Measurements from ENCODE around the gene PPARG. TPM values are rescaled to one million over a fixed set of nuclear protein-coding genes. Genes with fewer than 3 reads are reported as not detected.

The PPARG gene
- total RNA-seq, 5 donors from 2014 or later (not counting 1 experiment from before 2014, with no cell fraction given), result 0.35 to 0.69 (median 0.63) TPM; not detected in 2

GRCh38 chr3:12363397-12364195, 74.7 kb downstream of the PPARG start:
- ATAC-seq (replicated peaks in 1 of 4), result no peak
- H3K27me3 ChIP-seq (replicated peaks in 1 of 2; ENCODE audit: control insufficient read depth in 2 of 2, extremely low read depth in 1 of 2, insufficient read depth in 2 of 2, low read length in 1 of 2), result no peaks in the 10 kb centered on the region
- POLR2A ChIA-PET, result no interaction called here

GRCh38 chr3:12367346-12367745, 78.5 kb downstream of the PPARG start:
- H3K4me3 Mint-ChIP-seq, result no peak overlapping the region
- H3K4me1 Mint-ChIP-seq, result peaks cover 7 to 12% (median 8%) of the 10 kb centered on the region in 3 donors
- H3K27me3 Mint-ChIP-seq, result peaks cover 7 to 13% of the 10 kb centered on the region in 2 donors
- Histone ChIP-seq H3K4me1 (ENCODE audit: control insufficient read depth in 1 of 2, extremely low read depth in 1 of 2, insufficient read depth in 2 of 2, low read length in 2 of 2) (no peaks in the 10 kb centered on the region), H3K36me3 (ENCODE audit: control insufficient read depth in 2 of 2, extremely low read depth in 1 of 2, insufficient read depth in 1 of 2, low read length in 1 of 2) (no peaks in the 10 kb centered on the region), H3K4me3 (ENCODE audit: control insufficient read depth in 1 of 2, extremely low read depth in 1 of 2, low read length in 1 of 2) (no peak overlapping the region), H3K27ac (ENCODE audit: low read length) (no peak overlapping the region), H3K9me3 (peaks cover 2% of the 10 kb centered on the region), H3K27me3 (replicated peaks in 1 of 2; ENCODE audit: control insufficient read depth in 2 of 2, extremely low read depth in 1 of 2, insufficient read depth in 2 of 2, low read length in 1 of 2) (no peaks in the 10 kb centered on the region)
- ChIA-PET CTCF (no interaction called here), POLR2A (no interaction called here)
- H3K36me3 Mint-ChIP-seq, result no peaks in the 10 kb centered on the region
- DNase-seq (no peak), ATAC-seq (replicated peaks in 1 of 4) (no peak)
- H3K9me3 Mint-ChIP-seq, result peaks cover 1 to 3% (median 3%) of the 10 kb centered on the region in 3 donors
- no peak overlapping the region for H3K27ac Mint-ChIP-seq
- WGBS (ENCODE audit: insufficient coverage), result no CpG with 5 or more reads among the region's 3 CpGs

More at GRCh38 chr3:12363397-12364195, 74.7 kb downstream of the PPARG start:
- no peak overlapping the region for H3K27ac ChIP-seq (ENCODE audit: low read length)
- H3K9me3 ChIP-seq, result peaks cover 2% of the 10 kb centered on the region
- peaks cover 2 to 3% of the 10 kb centered on the region in 2 donors for H3K27me3 Mint-ChIP-seq
- no peak overlapping the region for H3K4me3 Mint-ChIP-seq
- DNase-seq, result peak in 2 of 35 experiments; percentile 1 to 6
- no peaks in the 10 kb centered on the region for H3K4me1 ChIP-seq (ENCODE audit: control insufficient read depth in 1 of 2, extremely low read depth in 1 of 2, insufficient read depth in 2 of 2, low read length in 2 of 2)
- 0% methylated on average over 1 of the region's 6 CpGs for WGBS (ENCODE audit: insufficient coverage)
- H3K36me3 Mint-ChIP-seq, result no peaks in the 10 kb centered on the region
- H3K4me3 ChIP-seq (ENCODE audit: control insufficient read depth in 1 of 2, extremely low read depth in 1 of 2, low read length in 1 of 2), result no peak overlapping the region
- H3K9me3 Mint-ChIP-seq, result peaks cover 1 to 7% (median 3%) of the 10 kb centered on the region in 3 donors
- CTCF ChIA-PET, result no interaction called here
- no peaks in the 10 kb centered on the region for H3K36me3 ChIP-seq (ENCODE audit: control insufficient read depth in 2 of 2, extremely low read depth in 1 of 2, insufficient read depth in 1 of 2, low read length in 1 of 2)
- H3K4me1 Mint-ChIP-seq, result peaks cover 7 to 12% (median 8%) of the 10 kb centered on the region in 3 donors
- H3K27ac Mint-ChIP-seq, result no peak overlapping the region

- H3K27ac ChIP-seq (ENCODE audit: low read length), result no peak overlapping the region
- DNase-seq, result no peak
Measured at GRCh38 chr3:12369029-12369428, 80.2 kb downstream of the PPARG start.

GRCh38 chr3:12369598-12369997, 80.7 kb downstream of the PPARG start:
- ATAC-seq (replicated peaks in 1 of 4) (no peak), DNase-seq (no peak)
- H3K9me3 ChIP-seq, result peaks cover 2% of the 10 kb centered on the region
- no peaks in the 10 kb centered on the region for H3K4me1 Mint-ChIP-seq
- H3K4me3 ChIP-seq (ENCODE audit: control insufficient read depth in 1 of 2, extremely low read depth in 1 of 2, low read length in 1 of 2), result no peak overlapping the region
- WGBS (ENCODE audit: insufficient coverage), result 67% methylated on average over 1 of the region's 1 CpG
- POLR2A ChIA-PET, result no interaction called here
- peaks cover 1 to 3% (median 3%) of the 10 kb centered on the region in 3 donors for H3K9me3 Mint-ChIP-seq
- H3K27me3 Mint-ChIP-seq, result peaks cover 17 to 19% of the 10 kb centered on the region in 2 donors
- no peaks in the 10 kb centered on the region for H3K4me1 ChIP-seq (ENCODE audit: control insufficient read depth in 1 of 2, extremely low read depth in 1 of 2, insufficient read depth in 2 of 2, low read length in 2 of 2)
- no peak overlapping the region for H3K4me3 Mint-ChIP-seq
- H3K27ac ChIP-seq (ENCODE audit: low read length), result no peak overlapping the region
- no peaks in the 10 kb centered on the region for H3K36me3 Mint-ChIP-seq
- H3K27me3 ChIP-seq (replicated peaks in 1 of 2; ENCODE audit: control insufficient read depth in 2 of 2, extremely low read depth in 1 of 2, insufficient read depth in 2 of 2, low read length in 1 of 2), result no peaks in the 10 kb centered on the region
- H3K36me3 ChIP-seq (ENCODE audit: control insufficient read depth in 2 of 2, extremely low read depth in 1 of 2, insufficient read depth in 1 of 2, low read length in 1 of 2), result no peaks in the 10 kb centered on the region
- CTCF ChIA-PET, result no interaction called here
- no peak overlapping the region for H3K27ac Mint-ChIP-seq

More at GRCh38 chr3:12369029-12369428, 80.2 kb downstream of the PPARG start:
- Mint-ChIP-seq H3K4me1 (peaks cover 2 to 4% (median 3%) of the 10 kb centered on the region in 3 donors), H3K27me3 (peaks cover 14 to 17% of the 10 kb centered on the region in 2 donors), H3K36me3 (no peaks in the 10 kb centered on the region), H3K27ac (no peak overlapping the region), H3K4me3 (no peak overlapping the region), H3K9me3 (peaks cover 1 to 3% (median 3%) of the 10 kb centered on the region in 3 donors)
- no peak overlapping the region for H3K4me3 ChIP-seq (ENCODE audit: control insufficient read depth in 1 of 2, extremely low read depth in 1 of 2, low read length in 1 of 2)
- no peaks in the 10 kb centered on the region for H3K4me1 ChIP-seq (ENCODE audit: control insufficient read depth in 1 of 2, extremely low read depth in 1 of 2, insufficient read depth in 2 of 2, low read length in 2 of 2)
- ChIA-PET POLR2A (no interaction called here), CTCF (no interaction called here)
- no peaks in the 10 kb centered on the region for H3K27me3 ChIP-seq (replicated peaks in 1 of 2; ENCODE audit: control insufficient read depth in 2 of 2, extremely low read depth in 1 of 2, insufficient read depth in 2 of 2, low read length in 1 of 2)
- 86% methylated on average over 1 of the region's 6 CpGs for WGBS (ENCODE audit: insufficient coverage)
- H3K36me3 ChIP-seq (ENCODE audit: control insufficient read depth in 2 of 2, extremely low read depth in 1 of 2, insufficient read depth in 1 of 2, low read length in 1 of 2), result no peaks in the 10 kb centered on the region
- H3K9me3 ChIP-seq, result peaks cover 2% of the 10 kb centered on the region
- ATAC-seq (replicated peaks in 1 of 4), result no peak

- Histone ChIP-seq H3K4me3 (ENCODE audit: control insufficient read depth in 1 of 2, extremely low read depth in 1 of 2, low read length in 1 of 2) (no peak overlapping the region), H3K27ac (ENCODE audit: low read length) (no peak overlapping the region), H3K9me3 (peaks cover 2% of the 10 kb centered on the region), H3K27me3 (replicated peaks in 1 of 2; ENCODE audit: control insufficient read depth in 2 of 2, extremely low read depth in 1 of 2, insufficient read depth in 2 of 2, low read length in 1 of 2) (no peaks in the 10 kb centered on the region), H3K4me1 (ENCODE audit: control insufficient read depth in 1 of 2, extremely low read depth in 1 of 2, insufficient read depth in 2 of 2, low read length in 2 of 2) (no peaks in the 10 kb centered on the region), H3K36me3 (ENCODE audit: control insufficient read depth in 2 of 2, extremely low read depth in 1 of 2, insufficient read depth in 1 of 2, low read length in 1 of 2) (no peaks in the 10 kb centered on the region)
- ChIA-PET POLR2A (no interaction called here), CTCF (no interaction called here)
- Mint-ChIP-seq H3K36me3 (no peaks in the 10 kb centered on the region), H3K4me1 (no peaks in the 10 kb centered on the region), H3K27me3 (peaks cover 17 to 22% of the 10 kb centered on the region in 2 donors), H3K27ac (no peak overlapping the region), H3K4me3 (no peak overlapping the region), H3K9me3 (peaks cover 1 to 3% (median 3%) of the 10 kb centered on the region in 3 donors)
- DNase-seq (no peak), ATAC-seq (replicated peaks in 1 of 4) (no peak)
- WGBS (ENCODE audit: insufficient coverage), result no CpG with 5 or more reads among the region's 2 CpGs
Measured at GRCh38 chr3:12370758-12371157, 81.9 kb downstream of the PPARG start.

- H3K4me3 ChIP-seq (ENCODE audit: control insufficient read depth in 1 of 2, extremely low read depth in 1 of 2, low read length in 1 of 2), result no peak overlapping the region
- ChIA-PET CTCF (no interaction called here), POLR2A (no interaction called here)
- no peak overlapping the region for H3K27ac ChIP-seq (ENCODE audit: low read length)
- H3K27ac Mint-ChIP-seq, result no peak overlapping the region
- no peaks in the 10 kb centered on the region for H3K36me3 ChIP-seq (ENCODE audit: control insufficient read depth in 2 of 2, extremely low read depth in 1 of 2, insufficient read depth in 1 of 2, low read length in 1 of 2)
- no peaks in the 10 kb centered on the region for H3K9me3 ChIP-seq
- H3K27me3 Mint-ChIP-seq, result peaks cover 14 to 20% of the 10 kb centered on the region in 2 donors
- H3K4me3 Mint-ChIP-seq, result no peak overlapping the region
- H3K4me1 Mint-ChIP-seq, result no peaks in the 10 kb centered on the region
- no peaks in the 10 kb centered on the region for H3K27me3 ChIP-seq (replicated peaks in 1 of 2; ENCODE audit: control insufficient read depth in 2 of 2, extremely low read depth in 1 of 2, insufficient read depth in 2 of 2, low read length in 1 of 2)
- H3K4me1 ChIP-seq (ENCODE audit: control insufficient read depth in 1 of 2, extremely low read depth in 1 of 2, insufficient read depth in 2 of 2, low read length in 2 of 2), result no peaks in the 10 kb centered on the region
- DNase-seq, result no peak
- WGBS (ENCODE audit: insufficient coverage), result 76% methylated on average over 3 of the region's 6 CpGs
- no peaks in the 10 kb centered on the region for H3K36me3 Mint-ChIP-seq
- no peak for ATAC-seq (replicated peaks in 1 of 4)
- no peaks in the 10 kb centered on the region for H3K9me3 Mint-ChIP-seq
Measured at GRCh38 chr3:12371525-12372140, 82.8 kb downstream of the PPARG start.

All from T-cell (primary cell).